CD1c-positive myeloid dendritic cell (primary cell): ENCODE results near the gene SMIM26.

Experiments used
- DNase-seq: peaks from one replicate; pipeline ENCODE4 v3.0.0-alpha.2; 2016; ENCODE audit errors: extremely low spot score

The SMIM26 gene

GRCh38 chr20:18580012-18580411, 12.8 kb downstream of the SMIM26 start:
- DNase-seq = no peak

GRCh38 chr20:18585134-18585533, 17.9 kb downstream of the SMIM26 start:
- peak; percentile 4 for DNase-seq

GRCh38 chr20:18587665-18588573, 20.7 kb downstream of the SMIM26 start, which contains the start of gene DTD1:
DTD1 (plus strand) TSS chr20:18588054; CDS start chr20:18588073, 19 bp downstream.
- peak; percentile 94 for DNase-seq

- DNase-seq = no peak
Measured at GRCh38 chr20:18588574-18588933, 21.3 kb downstream of the SMIM26 start.

- DNase-seq = no peak
Measured at GRCh38 chr20:18589941-18590674, 22.9 kb downstream of the SMIM26 start.

- no peak for DNase-seq
Measured at GRCh38 chr20:18596270-18596669, 29.0 kb downstream of the SMIM26 start.

- no peak for DNase-seq
Measured at GRCh38 chr20:18609741-18610140, 42.5 kb downstream of the SMIM26 start.

GRCh38 chr20:18611492-18611891, 44.3 kb downstream of the SMIM26 start:
- no peak for DNase-seq

GRCh38 chr20:18613553-18613952, 46.3 kb downstream of the SMIM26 start:
- no peak for DNase-seq

- no peak for DNase-seq
Measured at GRCh38 chr20:18614244-18614643, 47.0 kb downstream of the SMIM26 start.

GRCh38 chr20:18615020-18615650, 47.9 kb downstream of the SMIM26 start:
- DNase-seq = no peak
